ENCODE results near the gene PDCD2L. TPM values are rescaled to one million over a fixed set of nuclear protein-coding genes. Genes with fewer than 3 reads are reported as not detected.

Gene PDCD2L
- total and polyA plus RNA-seq, 3 donors from 2014 or later = 29.0 to 35.1 (median 33.8) TPM

GRCh38 chr19:34370117-34370516 lies 34.1 kb upstream of the PDCD2L start:
- 84 to 88% methylated on average over 8 of the region's 8 CpGs for WGBS, 2 donors
- H3K27ac ChIP-seq = no peak overlapping the region
- DNase-seq = no peak
- H3K27me3 ChIP-seq = no peaks in the 10 kb centered on the region
- no peak overlapping the region for H3K4me3 ChIP-seq
- no peaks in the 10 kb centered on the region for H3K9me3 ChIP-seq
- H3K36me3 ChIP-seq (ENCODE audit: low read depth, missing control alignments) = no peaks in the 10 kb centered on the region
- TF ChIP-seq POLR2A (IDR thresholded peaks at IDR 0.05) (no peak), CTCF (IDR thresholded peaks at IDR 0.05) (no peak)
- H3K4me1 ChIP-seq = peaks cover 9% of the 10 kb centered on the region
- intact Hi-C loops (cut with DNase I; ENCODE audit: low total_unique reads) = no loop called here

GRCh38 chr19:34370983-34371382 lies 33.2 kb upstream of the PDCD2L start:
- intact Hi-C loops (cut with DNase I; ENCODE audit: low total_unique reads) = no loop called here
- Histone ChIP-seq H3K9me3 (no peaks in the 10 kb centered on the region), H3K4me3 (no peak overlapping the region), H3K4me1 (peaks cover 7% of the 10 kb centered on the region), H3K36me3 (ENCODE audit: low read depth, missing control alignments) (no peaks in the 10 kb centered on the region), H3K27ac (no peak overlapping the region), H3K27me3 (no peaks in the 10 kb centered on the region)
- WGBS, 2 donors = 63 to 80% methylated on average over 4 of the region's 4 CpGs
- no peak for DNase-seq
- no peak for TF ChIP-seq CTCF (IDR thresholded peaks at IDR 0.05)
- no peak for TF ChIP-seq POLR2A (IDR thresholded peaks at IDR 0.05)

- WGBS, 2 donors = 92 to 97% methylated on average over 11 of the region's 11 CpGs
- Histone ChIP-seq H3K36me3 (ENCODE audit: low read depth, missing control alignments) (no peaks in the 10 kb centered on the region), H3K4me1 (no peaks in the 10 kb centered on the region), H3K9me3 (no peaks in the 10 kb centered on the region), H3K27ac (no peak overlapping the region), H3K4me3 (no peak overlapping the region), H3K27me3 (no peaks in the 10 kb centered on the region)
- intact Hi-C loops (cut with DNase I; ENCODE audit: low total_unique reads) = no loop called here
- DNase-seq = no peak
- TF ChIP-seq POLR2A (IDR thresholded peaks at IDR 0.05) (no peak), CTCF (IDR thresholded peaks at IDR 0.05) (no peak)
Measured at GRCh38 chr19:34373601-34374288, 30.5 kb upstream of the PDCD2L start.

GRCh38 chr19:34375598-34375997 lies 28.6 kb upstream of the PDCD2L start:
- WGBS, 2 donors = 90% methylated on average over 8 of the region's 8 CpGs
- H3K4me3 ChIP-seq = no peak overlapping the region
- no peaks in the 10 kb centered on the region for H3K36me3 ChIP-seq (ENCODE audit: low read depth, missing control alignments)
- H3K9me3 ChIP-seq = no peaks in the 10 kb centered on the region
- H3K27ac ChIP-seq = no peak overlapping the region
- H3K27me3 ChIP-seq = no peaks in the 10 kb centered on the region
- DNase-seq = no peak
- no peak for TF ChIP-seq POLR2A (IDR thresholded peaks at IDR 0.05)
- TF ChIP-seq CTCF (IDR thresholded peaks at IDR 0.05) = no peak
- intact Hi-C loops (cut with DNase I; ENCODE audit: low total_unique reads) = no loop called here
- H3K4me1 ChIP-seq = no peaks in the 10 kb centered on the region

GRCh38 chr19:34380639-34381241 lies 23.5 kb upstream of the PDCD2L start:
- Histone ChIP-seq H3K4me1 (no peaks in the 10 kb centered on the region), H3K9me3 (no peaks in the 10 kb centered on the region), H3K27me3 (no peaks in the 10 kb centered on the region), H3K4me3 (no peak overlapping the region), H3K27ac (no peak overlapping the region), H3K36me3 (ENCODE audit: low read depth, missing control alignments) (no peaks in the 10 kb centered on the region)
- no peak for DNase-seq
- no peak for TF ChIP-seq CTCF (IDR thresholded peaks at IDR 0.05)
- 96 to 100% methylated on average over 1 to 5 of the region's 5 CpGs for WGBS, 2 donors
- intact Hi-C loops (cut with DNase I; ENCODE audit: low total_unique reads) = no loop called here

Measured in testis (tissue), 3 donors.